Neural progenitor cell (in vitro differentiated cells): ENCODE data around the gene TRPM3. TPM values are rescaled to one million over a fixed set of nuclear protein-coding genes. Genes with fewer than 3 reads are reported as not detected.

Experiments
- DNase-seq: peaks from one replicate; pipeline ENCODE4 v3.0.0-alpha.2; 2016; ENCODE audit warnings: low spot score
- H2AFZ ChIP-seq: fragments of 200-600 bp; sonication (generic); replicated peaks from 2 replicates; pipeline ENCODE4 v1.6.1; 2016; ENCODE audit warnings: antibody characterized with exemption
- H3F3A ChIP-seq: fragments of 200-600 bp; sonication (generic); 2 replicates; pipeline ENCODE4 v1.6.1; 2016; ENCODE audit warnings: antibody characterized with exemption, low read depth
- H3K27ac ChIP-seq: fragments of 200-600 bp; sonication (generic); 2 replicates; pipeline ENCODE4 v1.5.1; 2016; ENCODE audit warnings: mild to moderate bottlenecking
- H3K27me3 ChIP-seq: fragments of 200-600 bp; sonication (generic); 2 replicates; pipeline ENCODE4 v1.6.1; 2016; ENCODE audit warnings: mild to moderate bottlenecking, moderate library complexity
- H3K36me3 ChIP-seq: fragments of 200-600 bp; sonication (generic); 2 replicates; pipeline ENCODE4 v1.5.1; 2016
- H3K4me1 ChIP-seq: fragments of 200-600 bp; sonication (generic); 2 replicates; pipeline ENCODE4 v1.6.1; 2016; ENCODE audit warnings: mixed run types
- H3K4me2 ChIP-seq: fragments of 200-600 bp; sonication (generic); 2 replicates; pipeline ENCODE4 v1.6.1; 2016
- H3K4me3 ChIP-seq: fragments of 200-600 bp; sonication (generic); 2 replicates; pipeline ENCODE4 v1.5.1; 2016
- H3K79me2 ChIP-seq: fragments of 200-600 bp; sonication (generic); 2 replicates; pipeline ENCODE4 v1.6.1; 2016; ENCODE audit warnings: low read depth
- H3K9ac ChIP-seq: fragments of 200-600 bp; sonication (generic); 2 replicates; pipeline ENCODE4 v1.6.1; 2016
- H3K9me3 ChIP-seq: fragments of 200-600 bp; sonication (generic); 2 replicates; pipeline ENCODE4 v1.5.1; 2016; ENCODE audit warnings: low read depth
- H4K20me1 ChIP-seq: fragments of 200-600 bp; sonication (generic); 2 replicates; pipeline ENCODE4 v1.6.1; 2016; ENCODE audit warnings: low read depth
- H3K27ac Mint-ChIP-seq: 3 replicates; pipeline ENCODE4 v1.8.0; 2021; ENCODE audit warnings: mixed read lengths
- H3K27me3 Mint-ChIP-seq: 2 replicates; pipeline ENCODE4 v1.8.0; 2022; ENCODE audit warnings: low read depth, mild to moderate bottlenecking, inconsistent platforms, moderate library complexity, mixed read lengths; ENCODE audit not compliant: insufficient read depth
- H3K36me3 Mint-ChIP-seq: 3 replicates; pipeline ENCODE4 v1.8.0; 2021; ENCODE audit warnings: mixed read lengths
- H3K4me1 Mint-ChIP-seq: 3 replicates; pipeline ENCODE4 v1.8.0; 2021; ENCODE audit warnings: mixed read lengths
- H3K4me3 Mint-ChIP-seq: 3 replicates; pipeline ENCODE4 v1.8.0; 2021; ENCODE audit warnings: mild to moderate bottlenecking, moderate library complexity, mixed read lengths
- H3K9me3 Mint-ChIP-seq: 3 replicates; pipeline ENCODE4 v1.8.0; 2020; ENCODE audit warnings: mixed read lengths
- EZH2 ChIP-seq: fragments of 200-600 bp; sonication (generic); IDR thresholded peaks from 2 replicates; pipeline ENCODE4 v1.6.1; 2017; ENCODE audit warnings: antibody characterized with exemption, mild to moderate bottlenecking, moderate library complexity
- EZH2phosphoT487 ChIP-seq: fragments of 200-600 bp; sonication (generic); IDR thresholded peaks from 2 replicates; pipeline ENCODE4 v1.6.1; 2017; ENCODE audit warnings: antibody characterized with exemption
- total RNA-seq: library from RNA; depleted of rRNA; stranded (reverse); fragments of >200 nt; gene quantifications from 2 replicates; pipeline ENCODE4 v1.2.3, GENCODE V29; 2015; ENCODE audit warnings: low replicate concordance
- TF ChIP-seq, protein P1 (sequence below): fragments of 200-600 bp; sonication (generic); IDR thresholded peaks from 2 replicates; pipeline ENCODE4 v1.5.1; 2017; ENCODE audit warnings: antibody characterized with exemption, mild to moderate bottlenecking

The TRPM3 gene
- total RNA-seq, 1 donor from 2014 or later = 37.2 TPM

GRCh38 chr9:70559102-70559501, 562.3 kb downstream of the TRPM3 start:
- H3K9me3 ChIP-seq = no peaks in the 10 kb centered on the region
- DNase-seq = no peak
- no peak overlapping the region for H2AFZ ChIP-seq
- TF ChIP-seq EZH2 (no peak), EZH2phosphoT487 (no peak)
- TF ChIP-seq, protein P1, sequence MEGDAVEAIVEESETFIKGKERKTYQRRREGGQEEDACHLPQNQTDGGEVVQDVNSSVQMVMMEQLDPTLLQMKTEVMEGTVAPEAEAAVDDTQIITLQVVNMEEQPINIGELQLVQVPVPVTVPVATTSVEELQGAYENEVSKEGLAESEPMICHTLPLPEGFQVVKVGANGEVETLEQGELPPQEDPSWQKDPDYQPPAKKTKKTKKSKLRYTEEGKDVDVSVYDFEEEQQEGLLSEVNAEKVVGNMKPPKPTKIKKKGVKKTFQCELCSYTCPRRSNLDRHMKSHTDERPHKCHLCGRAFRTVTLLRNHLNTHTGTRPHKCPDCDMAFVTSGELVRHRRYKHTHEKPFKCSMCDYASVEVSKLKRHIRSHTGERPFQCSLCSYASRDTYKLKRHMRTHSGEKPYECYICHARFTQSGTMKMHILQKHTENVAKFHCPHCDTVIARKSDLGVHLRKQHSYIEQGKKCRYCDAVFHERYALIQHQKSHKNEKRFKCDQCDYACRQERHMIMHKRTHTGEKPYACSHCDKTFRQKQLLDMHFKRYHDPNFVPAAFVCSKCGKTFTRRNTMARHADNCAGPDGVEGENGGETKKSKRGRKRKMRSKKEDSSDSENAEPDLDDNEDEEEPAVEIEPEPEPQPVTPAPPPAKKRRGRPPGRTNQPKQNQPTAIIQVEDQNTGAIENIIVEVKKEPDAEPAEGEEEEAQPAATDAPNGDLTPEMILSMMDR = no peak
- no peak overlapping the region for H3K27ac Mint-ChIP-seq
- H3K4me1 ChIP-seq = peaks cover 16% of the 10 kb centered on the region
- no peak overlapping the region for H3K27ac ChIP-seq
- H3K4me1 Mint-ChIP-seq = peaks cover 20% of the 10 kb centered on the region
- no peak overlapping the region for H3K4me2 ChIP-seq
- H3K79me2 ChIP-seq = no peaks in the 10 kb centered on the region
- no peaks in the 10 kb centered on the region for H3K27me3 Mint-ChIP-seq
- H3K4me3 Mint-ChIP-seq = no peak overlapping the region
- H3F3A ChIP-seq = peaks cover 3% of the 10 kb centered on the region
- H3K9me3 Mint-ChIP-seq = no peaks in the 10 kb centered on the region
- no peak overlapping the region for H3K9ac ChIP-seq
- no peak overlapping the region for H3K4me3 ChIP-seq
- H4K20me1 ChIP-seq = no peaks in the 10 kb centered on the region
- no peaks in the 10 kb centered on the region for H3K27me3 ChIP-seq
- H3K36me3 ChIP-seq = no peaks in the 10 kb centered on the region
- H3K36me3 Mint-ChIP-seq = no peaks in the 10 kb centered on the region

GRCh38 chr9:70557661-70558369, 563.6 kb downstream of the TRPM3 start:
- Histone ChIP-seq H3K4me3 (no peak overlapping the region), H3K9ac (no peak overlapping the region), H2AFZ (no peak overlapping the region), H3K36me3 (no peaks in the 10 kb centered on the region), H3K4me1 (peaks cover 19% of the 10 kb centered on the region), H3K4me2 (no peak overlapping the region), H3F3A (peaks cover 13% of the 10 kb centered on the region), H3K79me2 (no peaks in the 10 kb centered on the region), H3K27ac (no peak overlapping the region), H3K9me3 (no peaks in the 10 kb centered on the region), H3K27me3 (no peaks in the 10 kb centered on the region), H4K20me1 (no peaks in the 10 kb centered on the region)
- H3K9me3 Mint-ChIP-seq = no peaks in the 10 kb centered on the region
- no peak overlapping the region for H3K27ac Mint-ChIP-seq
- H3K36me3 Mint-ChIP-seq = no peaks in the 10 kb centered on the region
- peaks cover 2% of the 10 kb centered on the region for H3K27me3 Mint-ChIP-seq
- H3K4me1 Mint-ChIP-seq = peaks cover 30% of the 10 kb centered on the region
- H3K4me3 Mint-ChIP-seq = no peak overlapping the region
- DNase-seq = no peak
- TF ChIP-seq, protein P1 = no peak
- TF ChIP-seq EZH2 = no peak
- TF ChIP-seq EZH2phosphoT487 = no peak

- H3K9me3 ChIP-seq = no peaks in the 10 kb centered on the region
- TF ChIP-seq EZH2phosphoT487 (no peak), EZH2 (no peak)
- TF ChIP-seq, protein P1 = no peak
- peaks cover 19% of the 10 kb centered on the region for H3K4me1 ChIP-seq
- H3F3A ChIP-seq = peaks cover 13% of the 10 kb centered on the region
- H3K27ac ChIP-seq = no peak overlapping the region
- peaks cover 31% of the 10 kb centered on the region for H3K4me1 Mint-ChIP-seq
- no peak overlapping the region for H3K9ac ChIP-seq
- peaks cover 4% of the 10 kb centered on the region for H3K36me3 Mint-ChIP-seq
- H3K4me2 ChIP-seq = no peak overlapping the region
- no peaks in the 10 kb centered on the region for H4K20me1 ChIP-seq
- H3K4me3 ChIP-seq = no peak overlapping the region
- H3K79me2 ChIP-seq = no peaks in the 10 kb centered on the region
- H3K27ac Mint-ChIP-seq = no peak overlapping the region
- no peak for DNase-seq
- no peak overlapping the region for H2AFZ ChIP-seq
- peaks cover 2% of the 10 kb centered on the region for H3K27me3 Mint-ChIP-seq
- H3K27me3 ChIP-seq = no peaks in the 10 kb centered on the region
- no peaks in the 10 kb centered on the region for H3K9me3 Mint-ChIP-seq
- H3K36me3 ChIP-seq = no peaks in the 10 kb centered on the region
- no peak overlapping the region for H3K4me3 Mint-ChIP-seq
Measured at GRCh38 chr9:70556771-70557170, 564.6 kb downstream of the TRPM3 start.
